GM10847 (cell line): ENCODE results near the gene DNAJC5.

Experiments used
- POLR2A ChIP-seq: IDR thresholded peaks from 2 replicates; pipeline ENCODE4 v1.6.1; 2011; ENCODE audit not compliant: insufficient read length; ENCODE audit errors: extremely low read depth

DNAJC5 gene

DNA sequence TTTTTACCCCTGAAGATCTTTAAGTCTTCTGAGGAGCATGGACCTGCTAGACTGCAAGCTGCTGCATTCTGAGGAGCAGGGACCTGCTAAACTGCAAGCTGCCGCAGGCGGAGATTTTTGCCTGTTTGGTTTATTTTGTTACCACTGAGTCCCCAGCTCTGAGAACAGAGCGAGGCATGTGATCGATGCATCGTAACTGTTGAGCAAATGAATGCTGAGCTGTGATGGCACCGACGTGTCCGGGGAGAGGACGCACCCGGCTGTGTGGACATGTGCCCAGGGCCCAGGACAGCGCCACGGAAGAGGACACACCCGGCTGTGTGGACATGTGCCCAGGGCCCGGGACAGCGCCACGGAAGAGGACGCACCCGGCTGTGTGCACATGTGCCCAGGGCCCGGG, 24.2 kb downstream of the DNAJC5 start:
- no peak for TF ChIP-seq POLR2A

DNA sequence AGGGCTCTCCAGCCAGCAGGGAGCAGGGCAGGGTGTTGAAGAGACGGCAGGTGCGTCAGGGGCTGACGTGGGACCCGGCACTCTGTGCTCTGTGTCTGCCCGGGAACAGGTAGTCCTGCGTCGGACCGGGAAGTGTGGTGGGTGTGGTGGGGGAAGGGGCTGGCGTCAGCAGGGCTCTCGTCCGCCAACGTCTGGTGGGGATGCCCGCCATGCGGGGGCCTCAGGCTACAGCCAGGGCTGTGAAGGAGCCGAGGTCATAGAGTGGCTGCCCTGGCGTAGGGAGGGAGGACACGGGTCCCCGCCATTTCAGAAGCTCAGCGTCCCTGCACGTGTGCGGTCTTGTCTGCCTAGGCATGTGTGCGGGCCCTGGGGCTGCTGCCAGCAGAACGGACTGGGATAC, 25.3 kb downstream of the DNAJC5 start:
- no peak for TF ChIP-seq POLR2A

DNA sequence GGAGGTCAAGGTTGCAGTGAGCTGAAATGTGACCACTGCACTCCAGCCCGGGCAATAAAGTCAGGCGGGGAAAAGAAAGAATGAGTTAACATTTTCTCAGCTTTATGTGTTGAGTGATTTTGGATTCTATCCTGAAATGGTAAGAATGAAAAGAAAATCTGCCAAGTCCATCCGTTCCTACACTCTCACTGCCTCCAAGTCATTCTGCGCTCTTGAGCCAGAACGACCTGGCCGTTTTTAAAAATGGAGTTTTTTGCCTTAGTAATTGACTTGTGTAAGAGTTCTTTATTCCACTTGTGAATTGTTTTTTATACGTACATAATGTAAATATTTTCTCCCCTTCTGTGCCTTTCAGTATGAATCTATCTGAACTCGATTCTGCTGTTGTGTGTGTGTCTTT, 28.7 kb downstream of the DNAJC5 start:
- no peak for TF ChIP-seq POLR2A

DNA sequence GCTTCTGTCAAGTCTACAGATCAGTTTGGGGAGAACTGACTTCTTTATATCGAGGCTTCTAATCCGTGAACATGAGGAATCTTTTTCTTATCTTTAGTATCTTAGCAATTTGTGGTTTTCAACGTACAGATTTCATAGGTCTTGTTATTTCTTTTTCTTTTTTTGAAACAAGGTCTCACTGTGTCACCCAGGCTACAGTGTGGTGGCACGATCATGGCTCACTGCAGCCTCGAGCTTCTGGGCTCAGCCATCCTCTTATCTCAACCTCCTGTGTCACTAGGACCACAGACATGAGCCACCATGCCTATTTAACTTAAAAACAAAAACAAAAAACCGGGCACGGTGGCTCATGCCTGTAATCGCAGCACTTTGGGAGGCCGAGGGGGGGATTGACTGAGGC, 29.3 kb downstream of the DNAJC5 start:
- TF ChIP-seq POLR2A: no peak

DNA sequence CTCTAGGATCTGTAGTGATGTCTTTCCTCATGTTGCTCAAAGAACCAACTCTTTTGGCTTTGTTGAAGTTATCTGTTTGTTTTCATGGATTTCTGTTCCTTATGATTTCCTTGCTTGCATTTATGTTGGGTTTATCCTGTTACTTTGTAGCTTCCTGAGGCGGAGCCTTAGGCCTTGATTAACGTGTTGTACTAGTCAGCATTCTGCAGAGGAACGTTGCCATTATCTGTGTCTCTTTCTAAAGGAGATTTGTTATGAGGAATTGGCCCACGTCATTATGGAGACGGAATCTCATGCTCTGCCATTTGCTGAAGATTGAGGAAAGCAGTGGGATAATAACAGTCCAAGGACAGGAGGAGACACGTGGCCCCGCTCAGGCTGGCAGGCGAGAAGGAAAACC, 31.4 kb downstream of the DNAJC5 start:
- TF ChIP-seq POLR2A: no peak

DNA sequence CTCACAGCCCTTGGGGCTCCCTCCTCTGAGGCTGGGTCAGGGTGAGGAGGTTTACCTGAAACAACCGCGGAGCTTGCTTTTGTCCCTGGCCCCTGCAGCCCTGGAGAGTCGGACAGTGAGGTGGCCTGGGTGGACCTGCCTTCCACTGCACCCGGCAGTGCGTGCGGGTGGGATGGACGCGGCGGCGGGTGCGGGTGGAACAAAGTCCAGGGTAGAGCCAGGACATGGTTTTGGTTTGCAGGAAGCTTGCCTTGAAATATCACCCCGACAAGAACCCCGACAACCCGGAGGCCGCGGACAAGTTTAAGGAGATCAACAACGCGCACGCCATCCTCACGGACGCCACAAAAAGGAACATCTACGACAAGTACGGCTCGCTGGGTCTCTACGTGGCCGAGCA, 34.1 kb downstream of the DNAJC5 start:
- TF ChIP-seq POLR2A: no peak

DNA sequence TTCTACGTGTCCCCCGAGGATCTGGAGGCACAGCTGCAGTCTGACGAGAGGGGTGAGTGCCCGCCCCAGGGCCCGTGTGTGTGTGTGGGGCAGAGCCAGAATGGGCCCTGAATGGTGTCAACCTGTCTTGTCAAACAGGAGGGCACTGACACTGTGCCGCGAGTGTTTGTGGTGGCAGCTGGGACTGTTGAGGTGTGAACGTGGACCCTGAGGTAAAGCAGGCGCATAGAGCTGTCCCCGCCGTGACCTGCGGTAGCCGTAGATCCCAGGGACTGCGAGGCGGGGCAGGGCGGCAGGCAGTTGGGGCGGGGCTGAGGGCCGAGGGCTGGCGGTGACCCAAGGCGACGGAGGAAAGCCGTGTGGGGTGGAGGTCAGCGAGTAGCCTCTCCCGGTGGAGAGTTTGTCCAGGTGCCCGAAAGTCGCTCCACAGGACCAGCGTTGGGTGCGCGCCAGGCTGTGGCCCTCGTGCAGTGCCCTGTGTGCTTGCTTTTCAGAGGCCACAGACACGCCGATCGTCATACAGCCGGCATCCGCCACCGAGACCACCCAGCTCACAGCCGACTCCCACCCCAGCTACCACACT, 36.1 kb downstream of the DNAJC5 start:
- TF ChIP-seq POLR2A: no peak

DNA sequence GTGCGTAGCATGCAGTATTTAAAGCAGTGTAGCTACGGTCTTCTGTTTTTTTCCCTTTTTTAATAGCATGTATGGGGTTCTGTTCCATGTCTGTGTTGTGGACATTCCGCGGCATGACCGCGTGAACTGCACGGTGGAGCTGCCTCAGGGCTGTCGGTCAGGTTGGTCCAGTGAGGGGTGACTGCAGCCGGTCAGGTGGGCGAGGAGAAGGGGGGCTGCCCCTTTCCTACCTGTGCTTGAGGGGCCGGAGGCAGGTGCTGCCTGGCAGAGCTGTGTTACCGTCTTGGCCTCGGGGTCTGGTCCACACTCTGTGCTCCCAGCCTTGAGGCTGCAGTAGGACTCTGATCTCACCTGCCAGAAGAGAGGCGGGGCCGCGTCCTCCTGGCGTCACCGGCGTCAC, 36.8 kb downstream of the DNAJC5 start:
- no peak for TF ChIP-seq POLR2A

DNA sequence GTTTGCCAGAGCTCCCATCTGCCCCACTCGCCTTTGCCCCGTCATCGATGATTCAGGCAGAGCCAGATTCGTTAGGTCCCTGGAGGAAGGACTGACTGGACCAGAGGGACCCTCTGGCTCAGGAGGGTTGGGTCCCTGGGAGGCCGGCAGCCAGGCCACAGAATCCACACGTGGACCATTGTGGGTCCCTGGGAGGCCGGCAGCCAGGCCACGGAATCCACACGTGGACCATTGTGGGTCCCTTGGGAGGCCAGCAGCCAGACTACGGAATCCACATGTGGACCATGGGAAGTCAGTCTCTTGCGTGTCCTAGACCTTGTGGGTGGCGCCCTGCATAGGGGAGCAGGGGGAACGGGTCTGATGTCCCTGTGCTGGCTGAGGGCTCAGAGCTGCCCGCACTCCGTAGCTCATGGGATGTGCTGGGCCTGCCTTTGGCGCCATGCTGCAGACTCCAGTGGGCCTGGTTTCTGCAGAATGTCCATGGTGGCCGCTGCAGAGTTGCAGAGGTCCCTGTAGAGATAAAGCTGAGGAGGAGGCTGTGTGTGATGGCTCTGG, 37.8 kb downstream of the DNAJC5 start:
- TF ChIP-seq POLR2A: no peak

DNA sequence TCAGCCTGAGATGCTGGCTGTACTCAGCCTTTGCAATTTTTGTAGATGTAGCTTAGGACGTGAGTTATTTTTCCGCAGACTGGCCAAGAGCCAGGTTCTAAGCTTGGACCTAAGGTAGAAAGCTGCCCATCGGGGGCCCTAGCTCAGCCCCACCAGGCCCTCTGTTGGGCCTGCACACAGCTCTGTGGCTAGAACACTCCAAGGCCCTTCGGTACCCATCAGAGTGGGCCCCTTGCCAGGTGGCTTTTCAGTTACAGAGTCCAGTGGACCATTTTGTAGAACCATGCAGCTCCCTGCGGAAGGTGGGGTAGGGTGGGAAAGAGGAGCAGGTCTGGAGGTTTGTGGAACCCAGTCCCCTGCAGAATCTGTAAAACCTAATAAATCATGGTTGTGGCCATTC, 38.7 kb downstream of the DNAJC5 start:
- no peak for TF ChIP-seq POLR2A

DNA sequence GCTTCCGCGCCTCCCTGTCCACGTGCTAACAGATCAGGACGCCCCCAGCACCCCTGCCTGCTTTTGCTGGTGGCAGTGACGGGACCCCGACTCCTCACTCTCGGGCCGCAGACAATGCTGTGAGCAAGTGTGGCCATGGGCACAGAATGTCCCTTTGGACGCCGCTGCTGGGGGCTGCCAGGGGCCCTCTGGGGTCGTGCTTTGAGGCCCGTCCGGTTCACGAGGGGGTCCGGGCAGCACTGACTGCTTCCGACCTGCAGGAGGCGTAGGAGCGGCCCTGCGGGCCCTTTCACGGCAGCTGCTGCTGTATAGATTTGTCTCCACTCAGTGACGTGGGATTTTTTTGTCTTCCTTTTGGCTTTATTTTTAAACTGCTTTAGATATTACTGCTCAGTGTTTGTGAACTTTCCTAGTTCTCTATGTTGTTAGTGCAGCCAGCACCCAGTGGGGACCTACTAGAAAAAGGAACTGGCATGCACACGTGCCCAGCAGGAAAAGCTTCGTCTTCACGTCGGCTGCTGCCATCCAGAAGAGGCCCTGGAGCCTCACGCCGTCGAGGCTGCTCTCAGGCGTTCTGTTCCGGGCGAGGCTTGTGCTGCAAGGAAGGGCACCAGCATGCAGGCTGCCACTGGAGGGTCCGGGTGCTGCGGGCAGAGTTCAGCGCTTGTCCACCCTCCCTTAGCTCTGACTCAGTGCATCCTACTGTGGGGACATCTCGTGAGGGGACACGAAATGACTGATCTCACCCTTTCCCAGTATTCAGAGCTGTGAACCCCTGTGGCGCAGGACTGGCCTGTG, 39.5 kb downstream of the DNAJC5 start:
- TF ChIP-seq POLR2A: no peak

DNA sequence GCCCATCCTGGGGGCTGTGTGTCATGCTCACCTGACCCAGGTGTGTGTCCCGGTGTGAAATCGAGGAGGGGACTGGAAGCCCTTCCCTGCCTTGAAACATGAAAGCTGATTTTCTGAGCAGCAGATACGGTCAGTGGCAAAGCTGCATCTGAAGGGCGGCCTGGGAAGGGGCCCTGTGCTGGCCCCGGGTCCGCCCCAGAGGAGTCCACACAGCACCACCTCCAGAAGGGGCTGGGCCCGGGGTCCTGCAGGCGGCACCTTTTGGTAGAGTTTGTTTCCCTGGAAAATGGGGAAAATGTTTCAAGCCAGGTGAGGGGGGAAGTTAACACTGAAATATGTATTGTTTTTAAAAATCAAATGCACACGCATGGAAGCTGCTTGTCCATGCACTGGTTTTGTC, 40.5 kb downstream of the DNAJC5 start:
- TF ChIP-seq POLR2A: no peak

DNA sequence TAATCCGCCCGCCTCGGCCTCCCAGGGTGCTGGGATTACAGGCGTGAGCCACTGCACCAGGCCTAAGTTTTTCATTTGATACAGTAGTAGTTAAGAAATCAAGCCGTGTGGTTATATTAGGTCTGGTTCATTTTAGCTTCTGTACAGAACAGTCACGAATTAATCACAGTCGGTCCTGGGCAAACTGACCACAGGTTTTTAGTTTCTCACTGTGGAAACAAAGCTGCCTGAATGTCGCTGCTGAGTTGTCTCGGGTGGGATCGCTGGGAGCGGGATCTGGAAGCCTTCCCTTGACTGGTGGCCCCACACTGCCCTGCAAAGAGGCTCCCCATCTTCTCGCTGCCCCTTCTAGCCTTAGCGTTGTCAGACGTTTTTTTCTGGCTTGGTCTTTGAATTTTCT, 42.7 kb downstream of the DNAJC5 start:
- TF ChIP-seq POLR2A: no peak

DNA sequence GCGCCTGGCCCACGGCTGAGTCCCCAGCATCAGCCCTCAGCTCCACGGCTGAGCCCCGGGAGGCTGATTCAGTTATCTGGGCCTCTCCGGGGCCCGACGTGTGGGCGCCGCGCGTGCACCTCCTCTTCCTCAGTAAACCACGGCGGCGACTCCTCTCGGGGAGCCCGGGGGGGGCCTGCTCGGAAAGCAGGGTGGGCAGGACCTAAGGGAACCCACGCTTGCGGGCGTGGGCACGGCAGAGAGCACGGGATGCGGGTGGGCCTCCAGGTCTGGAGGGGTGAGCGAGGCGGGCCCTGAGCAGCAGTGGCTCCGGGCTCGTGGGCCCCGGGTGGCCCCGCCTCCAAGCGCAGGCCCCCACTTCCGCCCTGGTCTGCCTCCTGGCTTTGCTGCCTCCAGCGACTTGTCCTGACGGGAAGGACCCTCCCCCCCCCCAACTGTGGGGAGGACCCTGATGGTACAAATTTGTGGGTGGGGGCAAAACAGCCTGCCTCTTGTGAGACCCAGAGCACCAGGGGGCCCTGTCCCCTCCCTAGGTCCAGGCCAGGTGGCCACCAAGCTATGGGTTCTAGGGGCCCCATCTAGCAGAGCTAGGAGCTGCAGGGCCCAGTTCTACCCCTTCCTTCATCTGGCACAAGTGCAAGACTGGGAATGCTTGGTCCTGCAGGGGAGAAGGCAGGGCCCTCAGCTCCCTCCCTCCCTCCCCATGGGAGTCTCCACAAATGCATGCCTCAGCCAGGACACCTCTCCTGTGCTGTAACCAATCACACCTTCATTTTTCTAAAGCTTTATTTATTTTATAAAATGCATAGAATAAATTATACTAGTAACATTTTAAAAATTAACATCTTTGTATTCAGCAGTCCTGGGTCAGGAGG, 44.4 kb downstream of the DNAJC5 start:
- TF ChIP-seq POLR2A: no peak

DNA sequence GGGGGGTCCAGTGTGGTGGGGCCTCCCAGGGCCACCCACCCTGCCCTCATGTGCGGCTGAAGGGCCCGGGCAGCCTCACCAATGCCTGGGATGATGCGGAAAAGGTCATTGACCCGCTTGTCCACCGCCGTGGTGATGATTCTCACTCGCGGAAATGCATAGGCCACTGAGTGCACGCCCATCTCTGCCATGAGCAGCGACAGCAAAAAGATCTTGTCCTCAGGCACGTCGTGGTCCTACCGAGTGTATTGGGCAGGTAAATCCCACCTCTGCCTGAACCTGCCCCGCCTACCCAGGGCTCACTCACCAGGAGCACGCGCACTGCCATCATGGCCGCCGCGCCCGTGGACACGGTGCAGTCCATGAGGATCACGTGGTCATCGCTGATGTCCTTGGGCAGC, 45.1 kb downstream of the DNAJC5 start:
- TF ChIP-seq POLR2A: no peak

DNA sequence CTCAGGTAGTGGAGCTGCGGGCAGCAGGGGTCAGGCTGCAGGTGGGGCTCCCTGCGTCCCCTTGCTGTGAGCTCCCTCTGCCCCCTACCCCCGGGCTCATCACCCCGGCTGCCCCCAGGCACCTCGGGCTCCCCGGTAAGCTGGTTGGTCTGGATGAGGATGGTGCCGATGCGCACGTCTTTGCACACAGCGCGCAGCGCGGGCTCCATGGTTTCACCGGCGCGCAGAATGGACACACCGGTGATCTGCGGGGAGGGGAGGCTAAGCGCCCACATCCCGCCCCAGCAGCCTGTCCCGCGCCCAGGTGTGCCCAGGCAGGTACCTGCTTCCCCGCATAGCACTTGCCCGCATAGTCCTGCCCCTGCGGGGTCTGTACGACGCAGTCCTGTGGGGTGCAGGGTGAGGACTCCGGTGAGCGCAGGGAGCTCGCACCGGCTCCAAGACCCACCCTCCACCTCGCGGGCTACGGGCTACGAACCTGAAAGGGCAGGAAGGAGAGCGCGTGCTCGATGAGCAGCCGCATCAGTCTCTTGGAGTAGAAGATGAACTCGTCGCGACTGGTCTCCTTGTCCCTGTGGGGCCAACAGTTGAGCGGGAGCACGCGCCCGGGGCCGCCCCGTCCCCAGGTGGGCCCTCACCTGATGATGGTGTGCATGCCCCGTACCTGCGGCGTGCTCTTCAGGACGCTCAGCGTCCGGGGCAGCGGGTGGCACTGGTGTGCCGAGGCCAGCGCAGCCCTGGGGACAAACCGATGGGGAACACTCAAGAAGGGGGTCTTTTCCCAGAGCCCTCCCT, 45.7 kb downstream of the DNAJC5 start:
- no peak for TF ChIP-seq POLR2A
